ENCODE data around the gene NBL1.

DNA sequence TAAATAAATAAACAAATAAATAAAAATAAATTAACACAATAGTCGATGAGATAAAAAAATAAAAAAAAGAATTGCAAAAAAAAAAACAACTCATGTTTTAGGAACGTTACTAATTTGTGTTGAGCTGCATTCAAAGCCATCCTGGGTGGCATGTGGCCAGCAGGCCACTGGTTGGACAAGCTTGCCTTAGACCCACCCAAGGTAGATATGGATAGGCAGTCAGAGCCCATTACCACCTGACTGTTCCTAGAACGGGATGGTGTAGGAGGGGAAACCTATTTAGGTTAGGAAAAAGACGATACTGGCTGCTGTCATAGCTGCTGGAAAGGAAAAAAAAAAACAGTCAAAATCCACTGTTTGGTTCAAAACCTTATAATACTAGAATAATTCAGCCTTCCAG lies 61.4 kb downstream of the NBL1 start:
- no peak for TF ChIP-seq POLR2A (IDR thresholded peaks at IDR 0.05)
- TF ChIP-seq CTCF (IDR thresholded peaks at IDR 0.05), result no peak
